Adrenal gland (tissue), 12 donors: Measurements from ENCODE around the gene HOXD11. TPM values are rescaled to one million over a fixed set of nuclear protein-coding genes. Genes with fewer than 3 reads are reported as not detected.

ENCODE experiments used
- DNase-seq, 7 donors: peaks; one replicate each; pipeline ENCODE4 v3.0.0-alpha.2; 2019 to 2020
- H3K27ac ChIP-seq, 5 donors: fragments of 200-600 bp; sonication (generic) in 4 of 5; 1 replicate in 3 of 5; 2 replicates in 2 of 5; pipeline versions ENCODE4 v1.5.1 to v1.8.0; 2016 to 2020; ENCODE audit warnings: mild to moderate bottlenecking in 1 of 5
- H3K27me3 ChIP-seq: fragments of 200-600 bp; 2 replicates; pipeline ENCODE4 v1.8.0; 2021
- H3K36me3 ChIP-seq, 2 donors: fragments of 200-600 bp; replicated peaks in 1 of 2; 1 replicate in 1 of 2; 2 replicates in 1 of 2; pipeline versions ENCODE4 v1.5.1 to v1.8.0; 2018 to 2022
- H3K4me1 ChIP-seq, 2 donors: fragments of 200-600 bp; replicated peaks in 1 of 2; 1 replicate in 1 of 2; 2 replicates in 1 of 2; pipeline versions ENCODE4 v1.5.1 to v1.8.0; 2018 to 2021
- H3K4me3 ChIP-seq, 4 donors: fragments of 200-600 bp; sonication (generic) in 3 of 4; one replicate each; pipeline ENCODE4 v1.5.1; 2016 to 2018
- H3K9me3 ChIP-seq, 3 donors: fragments of 200-600 bp; sonication (generic) in 1 of 3; replicated peaks in 1 of 3; 1 replicate in 2 of 3; 2 replicates in 1 of 3; pipeline versions ENCODE4 v1.5.1 to v1.8.0; 2016 to 2021
- CTCF ChIP-seq, 6 experiments: fragments of 450-650 bp in 4 of 6; fragments of 200-600 bp in 2 of 6; sonication (generic) in 1 of 6; IDR thresholded peaks; 1 replicate in 5 of 6; 2 replicates in 1 of 6; pipeline versions ENCODE4 v1.5.1 to v1.8.0; 2016 to 2021; ENCODE audit warnings: antibody characterized with exemption in 6 of 6, mild to moderate bottlenecking in 2 of 6, moderate library complexity in 1 of 6
- POLR2A ChIP-seq, 2 donors: fragments of 450-650 bp; IDR thresholded peaks; one replicate each; pipeline ENCODE4 v1.6.1; 2017; ENCODE audit warnings: antibody characterized with exemption in 2 of 2, mild to moderate bottlenecking in 2 of 2, moderate library complexity in 1 of 2
- WGBS, 4 donors: extraction: QIAGEN DNeasy Blood & Tissue Kit in 2 of 4; methylation state at CpG; one replicate each; pipeline versions ENCODE4 v1.1.5 to v1.1.7; 2013 to 2017; 5-methylcytosine and 5-hydroxymethylcytosine counted together
- intact Hi-C, 2 donors: fragments of 100-400 bp; cut with DNase I; formaldehyde crosslinking; loops; one replicate each; pipeline versions ENCODE4 v1.14.1 to v1.15.0; 2022 to 2023
- polyA plus RNA-seq, 3 donors: library from polyadenylated mRNA; stranded (reverse); fragments of 200-250 nt in 2 of 3; fragments of 350-450 nt in 1 of 3; fragmentation: Illumina TruSeq in 1 of 3; extraction: RNeasy Lipid Tissue Mini Kit (QIAGEN cat#74804) in 1 of 3; gene quantifications; one replicate each; pipeline ENCODE4 v1.2.3, GENCODE V29; 2013 to 2014
- total RNA-seq, 9 donors: library from RNA; depleted of rRNA in 4 of 9; stranded (reverse); fragments of >200 nt in 4 of 9; fragments of 120-200 nt in 1 of 9; fragmentation: NEBNext Ultra II Directional in 1 of 9; extraction: Animal tissue kit (Norgen Biotek cat#: 25700) in 1 of 9; gene quantifications; one replicate each; pipeline versions ENCODE4 v1.1.0 to v1.2.4, GENCODE V29; 2013 to 2023
- donor health status: healthy with polysubstance abuse.
- donor health status: Bipolar disorder and iron deficiency.
- donor health status: DM: yes; HTN: yes; CAD: no.
- donor health status: DM: no; HTN: no; CAD: no.
- donor health status: DM: no; HTN: no; CAD: no.
- donor health status: DM: yes; HTN: yes; CAD: no.

The HOXD11 gene
- total and polyA plus RNA-seq, 12 donors, result not detected

- intact Hi-C loops, result loop anchor here (2.0 to 5.0 kb wide), 3 partner anchors 312 to 497 kb away; no protein-coding TSS in a partner anchor
- H3K9me3 ChIP-seq, result no peaks in the 10 kb centered on the region
- no peaks in the 10 kb centered on the region for H3K36me3 ChIP-seq
- TF ChIP-seq CTCF (IDR thresholded peaks at IDR 0.05) (peak; percentile 89 to 99 (median 95)), POLR2A (IDR thresholded peaks at IDR 0.05) (no peak)
- peak; percentile 63 to 84 (median 80) for DNase-seq
- H3K4me3 ChIP-seq, result peak overlapping the region in 2 of 4 donors; percentile 38 to 96
- peak overlapping the region; percentile 12 to 97 (median 78) for H3K27ac ChIP-seq
- 7 to 35% (median 14%) methylated on average over 9 to 48 of the region's 48 CpGs for WGBS, 4 donors
- no peaks in the 10 kb centered on the region for H3K27me3 ChIP-seq
- H3K4me1 ChIP-seq, result peaks cover 20 to 32% of the 10 kb centered on the region in 2 donors
These were observed 33.6 kb downstream of the HOXD11 start for GRCh38 chr2:176140513-176141317.

- 86 to 97% (median 87%) methylated on average over 2 of the region's 2 CpGs for WGBS, 4 donors
- no peak overlapping the region for H3K4me3 ChIP-seq
- H3K27me3 ChIP-seq, result no peaks in the 10 kb centered on the region
- intact Hi-C loops, result loop anchor here (5.0 kb wide), 2 partner anchors 310 to 495 kb away; no protein-coding TSS in a partner anchor
- H3K36me3 ChIP-seq, result no peaks in the 10 kb centered on the region
- no peak overlapping the region for H3K27ac ChIP-seq
- H3K4me1 ChIP-seq, result peaks cover 18 to 37% of the 10 kb centered on the region in 2 donors
- TF ChIP-seq CTCF (IDR thresholded peaks at IDR 0.05), result no peak
- TF ChIP-seq POLR2A (IDR thresholded peaks at IDR 0.05), result no peak
- H3K9me3 ChIP-seq, result no peaks in the 10 kb centered on the region
- DNase-seq, result peak in 1 of 7 donors; percentile 8
These were observed 35.2 kb downstream of the HOXD11 start for GRCh38 chr2:176142281-176142680.

GRCh38 chr2:176145085-176145969, 38.2 kb downstream of the HOXD11 start:
- Histone ChIP-seq H3K4me1 (peaks cover 0 to 15% of the 10 kb centered on the region in 2 donors), H3K4me3 (no peak overlapping the region), H3K27ac (no peak overlapping the region), H3K9me3 (no peaks in the 10 kb centered on the region), H3K27me3 (no peaks in the 10 kb centered on the region), H3K36me3 (no peaks in the 10 kb centered on the region)
- TF ChIP-seq CTCF (IDR thresholded peaks at IDR 0.05), result no peak
- TF ChIP-seq POLR2A (IDR thresholded peaks at IDR 0.05), result no peak
- no peak for DNase-seq
- intact Hi-C loops, result loop anchor here in 1 of 2 donors (5.0 kb wide), 1 partner anchor 412 kb away; no protein-coding TSS in a partner anchor
- WGBS, 4 donors, result 76 to 91% (median 86%) methylated on average over 4 of the region's 4 CpGs

GRCh38 chr2:176146101-176146500, 39.0 kb downstream of the HOXD11 start:
- no peak for TF ChIP-seq POLR2A (IDR thresholded peaks at IDR 0.05)
- TF ChIP-seq CTCF (IDR thresholded peaks at IDR 0.05), result no peak
- Histone ChIP-seq H3K4me1 (peaks cover 0 to 9% of the 10 kb centered on the region in 2 donors), H3K27ac (no peak overlapping the region), H3K36me3 (no peaks in the 10 kb centered on the region), H3K9me3 (no peaks in the 10 kb centered on the region), H3K4me3 (no peak overlapping the region), H3K27me3 (no peaks in the 10 kb centered on the region)
- WGBS, 4 donors, result 67 to 75% (median 71%) methylated on average over 6 of the region's 6 CpGs
- intact Hi-C loops, result loop anchor here in 1 of 2 donors (5.0 kb wide), 1 partner anchor 411 kb away; no protein-coding TSS in a partner anchor
- peak in 1 of 7 donors; percentile 42 for DNase-seq
